BLaER1 (cell line): ENCODE measurements around the gene DAW1.

Experiments
- H3K27ac ChIP-seq: shearing (Covaris generic); formaldehyde crosslinking; 2 replicates; pipeline ENCODE4 v1.8.1; 2022
- H3K27me3 ChIP-seq: shearing (Covaris generic); formaldehyde crosslinking; 2 replicates; pipeline ENCODE4 v1.8.1; 2022
- H3K36me3 ChIP-seq: shearing (Covaris generic); formaldehyde crosslinking; 2 replicates; pipeline ENCODE4 v1.8.1; 2022
- H3K4me1 ChIP-seq: shearing (Covaris generic); formaldehyde crosslinking; 2 replicates; pipeline ENCODE4 v1.8.1; 2022
- H3K4me2 ChIP-seq: shearing (Covaris generic); formaldehyde crosslinking; 2 replicates; pipeline ENCODE4 v1.8.1; 2022
- H3K4me3 ChIP-seq: shearing (Covaris generic); formaldehyde crosslinking; 2 replicates; pipeline ENCODE4 v1.8.1; 2022
- H3K9ac ChIP-seq: shearing (Covaris generic); formaldehyde crosslinking; 2 replicates; pipeline ENCODE4 v1.8.1; 2022
- H3K9me3 ChIP-seq: shearing (Covaris generic); formaldehyde crosslinking; 2 replicates; pipeline ENCODE4 v1.8.1; 2022
- H4K20me1 ChIP-seq: shearing (Covaris generic); formaldehyde crosslinking; 2 replicates; pipeline ENCODE4 v1.8.1; 2022
- Cebpa-rat ChIP-seq: shearing (Covaris generic); IDR thresholded peaks from 2 replicates; pipeline ENCODE4 v1.8.1; 2022

DAW1 gene

GRCh38 chr2:227871375-227871791, at the start of gene DAW1:
DAW1 (plus strand) TSS chr2:227871631; CDS start chr2:227871690, 59 bp downstream.
- no peak within 1 kb of the TSS for H3K9ac ChIP-seq
- H3K4me3 ChIP-seq = no peak within 1 kb of the TSS

GRCh38 chr2:227822416-227823003, 48.9 kb upstream of the DAW1 start:
- Histone ChIP-seq H3K27ac (no peak overlapping the region), H3K9ac (no peak overlapping the region), H3K4me1 (no peaks in the 10 kb centered on the region), H3K36me3 (no peaks in the 10 kb centered on the region), H3K4me3 (no peak overlapping the region), H3K4me2 (no peak overlapping the region), H4K20me1 (no peaks in the 10 kb centered on the region), H3K27me3 (no peaks in the 10 kb centered on the region), H3K9me3 (no peaks in the 10 kb centered on the region)
- no peak for TF ChIP-seq Cebpa-rat

More at GRCh38 chr2:227871375-227871791, at the start of gene DAW1:
- H3K36me3 ChIP-seq = no peaks in the 10 kb centered on the region
- no peaks in the 10 kb centered on the region for H4K20me1 ChIP-seq
- no peak within 1 kb of the TSS for H3K4me2 ChIP-seq
- no peaks in the 10 kb centered on the region for H3K4me1 ChIP-seq
- no peaks in the 10 kb centered on the region for H3K27me3 ChIP-seq
- no peak within 1 kb of the TSS for H3K27ac ChIP-seq
- TF ChIP-seq Cebpa-rat = no peak
- H3K9me3 ChIP-seq = no peaks in the 10 kb centered on the region

- Histone ChIP-seq H3K4me3 (no peak overlapping the region), H4K20me1 (no peaks in the 10 kb centered on the region), H3K27ac (no peak overlapping the region), H3K9ac (no peak overlapping the region), H3K9me3 (no peaks in the 10 kb centered on the region), H3K27me3 (no peaks in the 10 kb centered on the region), H3K36me3 (no peaks in the 10 kb centered on the region), H3K4me2 (no peak overlapping the region), H3K4me1 (no peaks in the 10 kb centered on the region)
- no peak for TF ChIP-seq Cebpa-rat
These were observed 47.5 kb upstream of the DAW1 start for GRCh38 chr2:227823922-227824321.

GRCh38 chr2:227824711-227825110, 46.7 kb upstream of the DAW1 start:
- no peak for TF ChIP-seq Cebpa-rat
- no peaks in the 10 kb centered on the region for H4K20me1 ChIP-seq

GRCh38 chr2:227826019-227826521, 45.4 kb upstream of the DAW1 start:
- no peak overlapping the region for H3K4me3 ChIP-seq
- H3K9ac ChIP-seq = no peak overlapping the region
- H3K4me1 ChIP-seq = no peaks in the 10 kb centered on the region
- H3K36me3 ChIP-seq = no peaks in the 10 kb centered on the region
- H3K27me3 ChIP-seq = no peaks in the 10 kb centered on the region
- no peak for TF ChIP-seq Cebpa-rat
- H3K9me3 ChIP-seq = no peaks in the 10 kb centered on the region
- H3K27ac ChIP-seq = no peak overlapping the region
- no peaks in the 10 kb centered on the region for H4K20me1 ChIP-seq
- no peak overlapping the region for H3K4me2 ChIP-seq

More at GRCh38 chr2:227824711-227825110, 46.7 kb upstream of the DAW1 start:
- Histone ChIP-seq H3K4me2 (no peak overlapping the region), H3K9me3 (no peaks in the 10 kb centered on the region), H3K27me3 (no peaks in the 10 kb centered on the region), H3K4me3 (no peak overlapping the region), H3K9ac (no peak overlapping the region), H3K36me3 (no peaks in the 10 kb centered on the region), H3K27ac (no peak overlapping the region), H3K4me1 (no peaks in the 10 kb centered on the region)

GRCh38 chr2:227826563-227826962, 44.9 kb upstream of the DAW1 start:
- Histone ChIP-seq H3K9me3 (no peaks in the 10 kb centered on the region), H3K27me3 (no peaks in the 10 kb centered on the region), H4K20me1 (no peaks in the 10 kb centered on the region), H3K4me3 (no peak overlapping the region), H3K4me2 (no peak overlapping the region), H3K4me1 (no peaks in the 10 kb centered on the region), H3K27ac (no peak overlapping the region), H3K9ac (no peak overlapping the region), H3K36me3 (no peaks in the 10 kb centered on the region)
- TF ChIP-seq Cebpa-rat = no peak

GRCh38 chr2:227827143-227827542, 44.3 kb upstream of the DAW1 start:
- Histone ChIP-seq H4K20me1 (no peaks in the 10 kb centered on the region), H3K36me3 (no peaks in the 10 kb centered on the region), H3K4me3 (no peak overlapping the region), H3K27ac (no peak overlapping the region), H3K4me2 (no peak overlapping the region), H3K27me3 (no peaks in the 10 kb centered on the region), H3K9ac (no peak overlapping the region), H3K9me3 (no peaks in the 10 kb centered on the region), H3K4me1 (no peaks in the 10 kb centered on the region)
- TF ChIP-seq Cebpa-rat = no peak

- no peaks in the 10 kb centered on the region for H3K36me3 ChIP-seq
- H3K27ac ChIP-seq = no peak overlapping the region
These were observed 42.9 kb upstream of the DAW1 start for GRCh38 chr2:227828477-227828912.

GRCh38 chr2:227829337-227829736, 42.1 kb upstream of the DAW1 start:
- no peak overlapping the region for H3K4me2 ChIP-seq
- H3K36me3 ChIP-seq = no peaks in the 10 kb centered on the region
- no peak overlapping the region for H3K4me3 ChIP-seq
- no peaks in the 10 kb centered on the region for H3K27me3 ChIP-seq
- H4K20me1 ChIP-seq = no peaks in the 10 kb centered on the region
- no peak overlapping the region for H3K27ac ChIP-seq
- H3K9ac ChIP-seq = no peak overlapping the region
- no peaks in the 10 kb centered on the region for H3K4me1 ChIP-seq
- no peak for TF ChIP-seq Cebpa-rat
- no peaks in the 10 kb centered on the region for H3K9me3 ChIP-seq

More at GRCh38 chr2:227828477-227828912, 42.9 kb upstream of the DAW1 start:
- Histone ChIP-seq H3K9me3 (no peaks in the 10 kb centered on the region), H4K20me1 (no peaks in the 10 kb centered on the region), H3K27me3 (no peaks in the 10 kb centered on the region), H3K9ac (no peak overlapping the region), H3K4me3 (no peak overlapping the region), H3K4me2 (no peak overlapping the region), H3K4me1 (no peaks in the 10 kb centered on the region)
- no peak for TF ChIP-seq Cebpa-rat

- no peak overlapping the region for H3K4me3 ChIP-seq
- no peak overlapping the region for H3K4me2 ChIP-seq
- H3K4me1 ChIP-seq = no peaks in the 10 kb centered on the region
- H3K9ac ChIP-seq = no peak overlapping the region
- TF ChIP-seq Cebpa-rat = no peak
- no peaks in the 10 kb centered on the region for H3K36me3 ChIP-seq
- no peaks in the 10 kb centered on the region for H3K9me3 ChIP-seq
- H4K20me1 ChIP-seq = no peaks in the 10 kb centered on the region
- H3K27ac ChIP-seq = no peak overlapping the region
- no peaks in the 10 kb centered on the region for H3K27me3 ChIP-seq
These were observed 37.0 kb upstream of the DAW1 start for GRCh38 chr2:227834423-227834822.
